Colonic mucosa (tissue), 4 donors: ENCODE measurements around the gene RPS5. TPM values are rescaled to one million over a fixed set of nuclear protein-coding genes. Genes with fewer than 3 reads are reported as not detected.

Experiments used
- DNase-seq: peaks from one replicate; pipeline ENCODE4 v3.0.0-alpha.2; 2020
- H3K27ac ChIP-seq: fragments of 200-600 bp; one replicate; pipeline ENCODE4 v1.8.0; 2021
- H3K27me3 ChIP-seq: fragments of 200-600 bp; one replicate; pipeline ENCODE4 v1.8.0; 2021
- H3K36me3 ChIP-seq: fragments of 200-600 bp; one replicate; pipeline ENCODE4 v1.8.0; 2021
- H3K4me1 ChIP-seq: fragments of 200-600 bp; one replicate; pipeline ENCODE4 v1.8.0; 2021; ENCODE audit warnings: mild to moderate bottlenecking
- H3K4me3 ChIP-seq: fragments of 200-600 bp; one replicate; pipeline ENCODE4 v1.8.0; 2021
- H3K9ac ChIP-seq, 2 donors: one replicate each; pipeline ENCODE4 v1.7.0; 2013; ENCODE audit warnings: control low read depth in 2 of 2, low read depth in 2 of 2, low read length in 2 of 2
- H3K9me3 ChIP-seq: fragments of 200-600 bp; one replicate; pipeline ENCODE4 v1.8.0; 2021
- intact Hi-C: fragments of 100-400 bp; cut with DNase I; formaldehyde crosslinking; loops from one replicate; pipeline ENCODE4 v1.14.1; 2022
- total RNA-seq, 2 donors: library from RNA; stranded (reverse); fragmentation: NEBNext Ultra II Directional in 1 of 2; extraction: Animal tissue kit (Norgen Biotek cat#: 25700) in 1 of 2; gene quantifications; one replicate each; pipeline ENCODE4 v1.2.1, GENCODE V29; 2021
- TF ChIP-seq, protein P1 (sequence below): fragments of 200-600 bp; IDR thresholded peaks from one replicate; pipeline ENCODE4 v1.8.0; 2022; ENCODE audit warnings: antibody characterized with exemption, mild to moderate bottlenecking
- donor health status: healthy.
- donor health status: DM: no; HTN: no; CAD: no.
- donor health status: DM: no; HTN: no; CAD: no.

RPS5 gene
- total RNA-seq, 2 donors from 2014 or later, result 781 to 884 TPM

DNA sequence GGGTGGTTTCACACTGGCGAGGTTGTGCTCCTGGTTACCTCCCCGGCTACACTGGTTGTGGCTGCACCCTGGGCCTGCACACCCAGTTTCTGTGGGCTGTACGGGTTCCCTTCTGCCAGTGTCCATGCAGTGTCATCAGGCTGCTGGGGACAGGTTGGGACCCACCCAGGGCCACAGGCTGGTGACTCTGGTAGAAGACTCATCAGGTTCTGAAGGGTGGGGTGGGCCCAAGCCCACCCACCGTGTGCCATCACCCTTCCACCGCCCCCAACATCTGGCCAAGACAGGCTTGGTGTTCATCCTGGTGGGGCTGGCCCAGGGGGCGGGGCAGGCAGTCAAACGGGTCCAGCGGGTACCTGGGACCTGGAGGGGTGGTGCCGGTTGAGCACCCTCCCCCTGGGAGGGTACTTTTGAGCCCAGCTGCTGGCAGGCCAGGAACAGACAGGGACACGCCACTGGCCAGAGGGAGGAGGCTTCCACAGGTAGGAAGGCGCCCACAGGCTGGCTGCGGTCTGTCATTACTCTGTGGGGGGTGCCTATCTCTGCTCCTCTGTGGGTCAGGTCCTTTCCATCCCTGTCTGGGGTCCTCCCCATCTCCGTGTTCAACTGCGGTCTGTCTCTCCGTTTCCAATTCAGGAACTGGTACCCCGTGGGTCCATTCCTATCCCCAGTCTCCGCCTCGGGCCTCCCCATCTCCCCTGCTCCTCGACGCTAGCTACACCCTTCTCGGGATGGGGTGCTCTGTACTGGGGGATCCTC lies 8.3 kb downstream of the RPS5 start, which contains the start of gene RNF225:
Gene RNF225 (plus strand): TSS at position 437 of the 759 bp plus-strand sequence. CDS start 434 bp downstream, outside the sequence.
- Histone ChIP-seq H3K4me3 (no peak within 1 kb of the TSS), H3K27ac (no peak within 1 kb of the TSS), H3K27me3 (peaks cover 23% of the 10 kb centered on the region), H3K36me3 (peaks cover 17% of the 10 kb centered on the region), H3K4me1 (peaks cover 2% of the 10 kb centered on the region), H3K9me3 (no peaks in the 10 kb centered on the region), H3K9ac (no peak within 1 kb of the TSS)
- intact Hi-C loops, result no loop called here
- TF ChIP-seq, protein P1, sequence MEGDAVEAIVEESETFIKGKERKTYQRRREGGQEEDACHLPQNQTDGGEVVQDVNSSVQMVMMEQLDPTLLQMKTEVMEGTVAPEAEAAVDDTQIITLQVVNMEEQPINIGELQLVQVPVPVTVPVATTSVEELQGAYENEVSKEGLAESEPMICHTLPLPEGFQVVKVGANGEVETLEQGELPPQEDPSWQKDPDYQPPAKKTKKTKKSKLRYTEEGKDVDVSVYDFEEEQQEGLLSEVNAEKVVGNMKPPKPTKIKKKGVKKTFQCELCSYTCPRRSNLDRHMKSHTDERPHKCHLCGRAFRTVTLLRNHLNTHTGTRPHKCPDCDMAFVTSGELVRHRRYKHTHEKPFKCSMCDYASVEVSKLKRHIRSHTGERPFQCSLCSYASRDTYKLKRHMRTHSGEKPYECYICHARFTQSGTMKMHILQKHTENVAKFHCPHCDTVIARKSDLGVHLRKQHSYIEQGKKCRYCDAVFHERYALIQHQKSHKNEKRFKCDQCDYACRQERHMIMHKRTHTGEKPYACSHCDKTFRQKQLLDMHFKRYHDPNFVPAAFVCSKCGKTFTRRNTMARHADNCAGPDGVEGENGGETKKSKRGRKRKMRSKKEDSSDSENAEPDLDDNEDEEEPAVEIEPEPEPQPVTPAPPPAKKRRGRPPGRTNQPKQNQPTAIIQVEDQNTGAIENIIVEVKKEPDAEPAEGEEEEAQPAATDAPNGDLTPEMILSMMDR, result no peak
- peak; percentile 66 for DNase-seq

DNA sequence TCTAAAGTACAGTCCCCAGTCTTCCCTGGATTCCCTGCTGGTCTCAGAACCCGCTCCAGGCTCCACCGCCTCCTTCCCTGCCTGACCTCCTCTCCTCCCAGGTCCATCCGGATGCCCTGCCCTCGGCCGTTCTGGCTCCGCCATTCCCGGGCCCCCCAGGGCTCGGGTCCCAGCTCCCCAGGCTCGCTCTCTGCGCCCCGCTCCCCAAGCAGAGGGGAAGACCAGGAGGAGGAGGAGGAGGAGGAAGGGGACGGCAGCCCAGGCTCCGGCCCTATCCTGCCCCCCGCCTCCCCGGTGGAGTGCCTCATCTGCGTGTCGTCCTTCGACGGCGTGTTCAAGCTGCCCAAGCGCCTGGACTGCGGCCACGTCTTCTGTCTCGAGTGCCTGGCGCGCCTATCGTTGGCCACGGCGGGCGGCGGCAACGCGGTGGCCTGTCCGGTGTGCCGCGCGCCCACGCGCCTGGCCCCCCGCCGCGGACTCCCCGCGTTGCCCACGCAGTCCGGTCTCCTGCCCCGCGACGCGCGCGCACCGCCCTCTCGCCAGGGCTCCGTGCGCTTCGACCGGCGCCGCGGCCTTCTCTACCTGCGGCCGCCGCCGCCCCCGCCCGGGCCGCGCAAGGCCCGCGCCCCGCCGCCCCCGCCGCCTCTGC lies 9.0 kb downstream of the RPS5 start:
- intact Hi-C loops, result no loop called here
- peaks cover 8% of the 10 kb centered on the region for H3K4me1 ChIP-seq
- H3K36me3 ChIP-seq, result peaks cover 16% of the 10 kb centered on the region
- no peak overlapping the region for H3K27ac ChIP-seq
- TF ChIP-seq, protein P1, result no peak
- H3K27me3 ChIP-seq, result peaks cover 23% of the 10 kb centered on the region
- H3K9me3 ChIP-seq, result no peaks in the 10 kb centered on the region
- DNase-seq, result no peak
- no peak overlapping the region for H3K9ac ChIP-seq
- H3K4me3 ChIP-seq, result no peak overlapping the region

DNA sequence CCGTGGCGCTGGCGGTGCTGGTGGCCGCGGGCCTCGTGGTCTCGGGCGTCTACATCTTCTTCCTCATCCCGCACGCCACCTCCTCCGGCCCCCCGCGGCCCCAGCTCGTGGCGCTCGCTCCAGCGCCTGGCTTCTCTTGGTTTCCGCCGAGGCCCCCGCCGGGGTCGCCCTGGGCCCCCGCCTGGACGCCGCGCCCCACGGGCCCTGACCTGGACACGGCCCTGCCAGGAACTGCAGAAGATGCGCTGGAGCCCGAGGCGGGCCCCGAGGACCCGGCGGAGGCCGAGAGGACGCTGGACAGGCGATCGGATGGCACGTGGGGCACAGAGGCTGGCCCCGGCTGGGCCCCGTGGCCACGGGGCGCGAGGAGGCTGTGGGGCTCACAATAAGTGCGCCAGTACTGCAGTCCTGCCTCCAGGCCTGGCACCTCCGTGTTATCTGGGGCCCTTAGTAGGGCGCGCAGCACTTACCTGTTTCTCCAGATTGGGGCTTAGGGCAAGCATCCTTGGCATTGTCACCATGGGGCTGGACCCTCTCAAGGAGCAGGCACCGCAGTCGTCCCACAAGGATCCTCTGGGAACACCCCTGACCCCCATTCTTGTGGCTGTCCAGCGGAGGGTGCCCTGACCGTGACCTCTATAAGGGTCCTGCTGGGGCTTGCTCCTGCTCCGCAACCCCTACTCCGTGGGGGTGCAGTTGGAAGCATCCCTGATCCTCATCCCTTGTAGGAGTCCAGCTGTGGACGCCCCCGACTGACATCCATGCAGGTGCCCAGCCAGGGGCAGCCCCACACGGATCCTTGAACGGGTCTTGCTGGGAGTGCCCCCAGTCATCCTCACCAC lies 9.8 kb downstream of the RPS5 start:
- Histone ChIP-seq H3K4me3 (no peak overlapping the region), H3K27ac (no peak overlapping the region), H3K9me3 (no peaks in the 10 kb centered on the region), H3K27me3 (peaks cover 23% of the 10 kb centered on the region), H3K4me1 (peaks cover 8% of the 10 kb centered on the region), H3K9ac (no peak overlapping the region), H3K36me3 (peaks cover 8% of the 10 kb centered on the region)
- TF ChIP-seq, protein P1, result no peak
- DNase-seq, result no peak
- intact Hi-C loops, result no loop called here

DNA sequence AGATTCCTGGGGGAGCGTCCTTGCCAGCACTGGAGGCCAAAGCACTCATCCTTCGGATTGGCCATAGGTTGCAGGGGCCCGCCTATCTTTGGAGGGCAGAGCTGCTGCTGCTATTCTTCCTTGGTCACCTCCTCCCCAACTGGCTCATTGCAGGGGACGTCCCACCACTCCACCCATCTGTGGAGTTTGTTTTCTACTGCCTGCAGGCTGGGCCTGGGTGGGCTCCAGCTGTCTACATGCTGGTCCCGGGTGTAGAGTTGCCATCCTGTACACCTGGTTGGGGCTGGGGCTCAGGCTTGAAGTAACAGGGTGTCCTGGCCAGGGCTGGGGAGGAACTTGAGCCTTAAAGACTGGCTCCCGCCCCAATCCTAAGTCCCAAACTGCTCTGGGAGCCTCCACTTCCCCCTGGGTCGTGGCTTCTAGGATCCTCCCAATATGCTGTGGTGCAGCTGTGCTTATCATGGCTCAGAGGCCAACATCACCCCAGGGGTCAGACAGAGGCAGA lies 10.5 kb downstream of the RPS5 start:
- H3K4me3 ChIP-seq, result no peak overlapping the region
- H3K4me1 ChIP-seq, result peaks cover 8% of the 10 kb centered on the region
- TF ChIP-seq, protein P1, result no peak
- H3K36me3 ChIP-seq, result peaks cover 6% of the 10 kb centered on the region
- intact Hi-C loops, result no loop called here
- H3K9ac ChIP-seq, result no peak overlapping the region
- no peak for DNase-seq
- H3K27ac ChIP-seq, result no peak overlapping the region
- H3K27me3 ChIP-seq, result peaks cover 23% of the 10 kb centered on the region
- no peaks in the 10 kb centered on the region for H3K9me3 ChIP-seq

DNA sequence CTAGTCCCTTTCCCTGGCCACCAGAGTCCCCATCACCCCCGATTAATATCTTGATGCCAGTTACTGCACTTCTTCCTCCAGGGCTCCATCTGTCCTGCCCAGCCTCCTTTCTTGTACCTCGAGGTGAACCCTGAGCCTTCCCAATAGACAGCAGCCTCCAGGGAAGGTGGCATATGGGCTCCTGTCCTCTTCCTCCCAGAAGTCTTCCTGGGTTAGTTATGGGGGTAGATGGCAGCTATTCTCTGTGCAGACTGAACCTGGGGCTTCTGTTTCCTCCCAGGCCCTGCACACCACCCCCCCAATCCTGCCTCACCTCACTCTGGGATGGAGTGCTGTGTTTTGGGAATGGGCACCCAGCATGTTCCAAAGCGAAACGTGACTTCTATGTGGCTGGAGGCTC lies 11.0 kb downstream of the RPS5 start:
- peaks cover 6% of the 10 kb centered on the region for H3K36me3 ChIP-seq
- no peak overlapping the region for H3K27ac ChIP-seq
- H3K4me3 ChIP-seq, result no peak overlapping the region
- peaks cover 8% of the 10 kb centered on the region for H3K4me1 ChIP-seq
- intact Hi-C loops, result no loop called here
- no peak for DNase-seq
- peaks cover 23% of the 10 kb centered on the region for H3K27me3 ChIP-seq
- TF ChIP-seq, protein P1, result no peak
- H3K9me3 ChIP-seq, result no peaks in the 10 kb centered on the region
- H3K9ac ChIP-seq, result no peak overlapping the region
